ENCODE results near the gene SPEG.

DNA sequence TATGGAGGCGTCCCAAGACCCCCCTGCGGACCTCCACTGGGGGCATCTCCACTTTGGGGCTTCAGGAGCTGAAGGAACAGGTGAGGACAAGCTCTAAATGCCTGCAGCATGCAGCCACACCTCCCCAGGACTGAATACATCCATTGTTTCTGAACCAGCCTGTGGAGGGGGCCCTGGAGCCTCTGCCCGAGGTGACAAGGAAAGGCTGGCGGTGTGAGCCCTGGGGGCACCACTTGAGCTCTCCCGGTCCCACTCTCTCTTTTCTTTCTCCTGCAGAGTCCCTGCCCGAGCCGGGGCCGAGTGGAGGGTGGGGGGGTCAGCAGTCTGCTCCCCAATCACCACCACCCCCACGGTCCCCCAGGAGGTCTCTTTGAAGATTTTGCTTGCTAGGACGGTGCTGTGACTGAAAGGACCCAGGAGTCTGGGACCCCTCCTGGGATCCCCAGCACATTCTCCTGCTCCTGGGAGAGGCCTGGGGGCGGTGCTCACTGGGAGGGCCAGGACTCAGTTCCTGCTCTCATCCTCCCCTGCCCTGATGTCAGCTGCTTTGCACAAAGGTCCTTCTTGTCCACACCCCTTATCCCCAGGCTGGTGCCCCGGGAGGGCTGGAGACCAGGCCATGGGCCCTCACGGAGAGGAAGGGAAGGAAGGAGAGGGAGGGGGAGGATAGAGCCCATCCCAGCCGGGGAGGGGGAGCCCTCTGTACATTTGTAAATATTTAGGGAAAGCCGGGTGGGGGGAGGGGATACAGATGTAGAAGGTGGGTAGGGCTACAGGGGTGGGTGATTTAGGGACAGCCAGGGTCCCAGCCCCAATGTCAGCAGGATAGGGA lies 103.2 kb downstream of the SPEG start:
- TF ChIP-seq EZH2 (IDR thresholded peaks at IDR 0.05) (no peak), POLR2A (IDR thresholded peaks at IDR 0.05; ENCODE audit: borderline replicate concordance, extremely low read depth, insufficient read depth, insufficient read length) (no peak), SP1 (IDR thresholded peaks at IDR 0.05; ENCODE audit: low read depth) (no peak), RAD21 (IDR thresholded peaks at IDR 0.05; ENCODE audit: low read depth) (no peak), CEBPB (IDR thresholded peaks at IDR 0.05; ENCODE audit: low read depth) (no peak), JUND (IDR thresholded peaks at IDR 0.05) (no peak), ZNF274 (IDR thresholded peaks at IDR 0.05; ENCODE audit: low read depth, low read length) (no peak), EZH2phosphoT487 (IDR thresholded peaks at IDR 0.05; ENCODE audit: borderline replicate concordance) (no peak), SIN3A (IDR thresholded peaks at IDR 0.05; ENCODE audit: low read depth) (no peak), ZFX (IDR thresholded peaks at IDR 0.05) (no peak), SRF (IDR thresholded peaks at IDR 0.05; ENCODE audit: low read depth) (no peak), TCF7L2 (IDR thresholded peaks at IDR 0.05; ENCODE audit: borderline replicate concordance, extremely low read depth, insufficient read depth, insufficient read length) (no peak)
- TF ChIP-seq, protein P1, sequence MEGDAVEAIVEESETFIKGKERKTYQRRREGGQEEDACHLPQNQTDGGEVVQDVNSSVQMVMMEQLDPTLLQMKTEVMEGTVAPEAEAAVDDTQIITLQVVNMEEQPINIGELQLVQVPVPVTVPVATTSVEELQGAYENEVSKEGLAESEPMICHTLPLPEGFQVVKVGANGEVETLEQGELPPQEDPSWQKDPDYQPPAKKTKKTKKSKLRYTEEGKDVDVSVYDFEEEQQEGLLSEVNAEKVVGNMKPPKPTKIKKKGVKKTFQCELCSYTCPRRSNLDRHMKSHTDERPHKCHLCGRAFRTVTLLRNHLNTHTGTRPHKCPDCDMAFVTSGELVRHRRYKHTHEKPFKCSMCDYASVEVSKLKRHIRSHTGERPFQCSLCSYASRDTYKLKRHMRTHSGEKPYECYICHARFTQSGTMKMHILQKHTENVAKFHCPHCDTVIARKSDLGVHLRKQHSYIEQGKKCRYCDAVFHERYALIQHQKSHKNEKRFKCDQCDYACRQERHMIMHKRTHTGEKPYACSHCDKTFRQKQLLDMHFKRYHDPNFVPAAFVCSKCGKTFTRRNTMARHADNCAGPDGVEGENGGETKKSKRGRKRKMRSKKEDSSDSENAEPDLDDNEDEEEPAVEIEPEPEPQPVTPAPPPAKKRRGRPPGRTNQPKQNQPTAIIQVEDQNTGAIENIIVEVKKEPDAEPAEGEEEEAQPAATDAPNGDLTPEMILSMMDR (IDR thresholded peaks at IDR 0.05 in 2 of 3, conservative IDR thresholded peaks at IDR 0.05 in 1 of 3; ENCODE audit: borderline replicate concordance in 1 of 3, insufficient read depth in 1 of 3, low read depth in 2 of 3, low read length in 2 of 3), result peak in 1 of 3 experiments; percentile 23; a peak in 2 of 6 replicates
- TF ChIP-seq, protein P2, sequence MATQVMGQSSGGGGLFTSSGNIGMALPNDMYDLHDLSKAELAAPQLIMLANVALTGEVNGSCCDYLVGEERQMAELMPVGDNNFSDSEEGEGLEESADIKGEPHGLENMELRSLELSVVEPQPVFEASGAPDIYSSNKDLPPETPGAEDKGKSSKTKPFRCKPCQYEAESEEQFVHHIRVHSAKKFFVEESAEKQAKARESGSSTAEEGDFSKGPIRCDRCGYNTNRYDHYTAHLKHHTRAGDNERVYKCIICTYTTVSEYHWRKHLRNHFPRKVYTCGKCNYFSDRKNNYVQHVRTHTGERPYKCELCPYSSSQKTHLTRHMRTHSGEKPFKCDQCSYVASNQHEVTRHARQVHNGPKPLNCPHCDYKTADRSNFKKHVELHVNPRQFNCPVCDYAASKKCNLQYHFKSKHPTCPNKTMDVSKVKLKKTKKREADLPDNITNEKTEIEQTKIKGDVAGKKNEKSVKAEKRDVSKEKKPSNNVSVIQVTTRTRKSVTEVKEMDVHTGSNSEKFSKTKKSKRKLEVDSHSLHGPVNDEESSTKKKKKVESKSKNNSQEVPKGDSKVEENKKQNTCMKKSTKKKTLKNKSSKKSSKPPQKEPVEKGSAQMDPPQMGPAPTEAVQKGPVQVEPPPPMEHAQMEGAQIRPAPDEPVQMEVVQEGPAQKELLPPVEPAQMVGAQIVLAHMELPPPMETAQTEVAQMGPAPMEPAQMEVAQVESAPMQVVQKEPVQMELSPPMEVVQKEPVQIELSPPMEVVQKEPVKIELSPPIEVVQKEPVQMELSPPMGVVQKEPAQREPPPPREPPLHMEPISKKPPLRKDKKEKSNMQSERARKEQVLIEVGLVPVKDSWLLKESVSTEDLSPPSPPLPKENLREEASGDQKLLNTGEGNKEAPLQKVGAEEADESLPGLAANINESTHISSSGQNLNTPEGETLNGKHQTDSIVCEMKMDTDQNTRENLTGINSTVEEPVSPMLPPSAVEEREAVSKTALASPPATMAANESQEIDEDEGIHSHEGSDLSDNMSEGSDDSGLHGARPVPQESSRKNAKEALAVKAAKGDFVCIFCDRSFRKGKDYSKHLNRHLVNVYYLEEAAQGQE (IDR thresholded peaks at IDR 0.05; ENCODE audit: low read depth), result no peak
